Measurements from ENCODE around the gene HTR3E.

Gene HTR3E

GRCh38 chr3:184082034-184082433, 14.8 kb upstream of the HTR3E start:
- Histone ChIP-seq H3F3A (ENCODE audit: control insufficient read depth, insufficient read depth) (no peaks in the 10 kb centered on the region), H3K4me2 (ENCODE audit: low read length) (no peak overlapping the region), H3K27ac (ENCODE audit: low read depth, low read length) (no peak overlapping the region), H3K36me3 (ENCODE audit: control insufficient read depth, low read length) (no peaks in the 10 kb centered on the region), H3K79me2 (ENCODE audit: control insufficient read depth, low read length) (no peaks in the 10 kb centered on the region), H3K27me3 (ENCODE audit: control insufficient read depth, low read length) (no peaks in the 10 kb centered on the region), H3K9me3 (ENCODE audit: control insufficient read depth, insufficient read depth, low read length) (no peaks in the 10 kb centered on the region), H3K4me3 (ENCODE audit: low read length) (no peak overlapping the region), H3K9me2 (replicated peaks; ENCODE audit: control insufficient read depth, low read length) (no peaks in the 10 kb centered on the region), H3K4me1 (ENCODE audit: control insufficient read depth, low read length) (no peaks in the 10 kb centered on the region), H4K20me1 (ENCODE audit: control insufficient read depth, insufficient read depth, low read depth, low read length) (no peaks in the 10 kb centered on the region)
- TF ChIP-seq EZH2phosphoT487 (IDR thresholded peaks at IDR 0.05; ENCODE audit: borderline replicate concordance, low read length) (no peak), CTCF (IDR thresholded peaks at IDR 0.05; ENCODE audit: low read depth, low read length, poor library complexity, severe bottlenecking) (no peak)

DNA sequence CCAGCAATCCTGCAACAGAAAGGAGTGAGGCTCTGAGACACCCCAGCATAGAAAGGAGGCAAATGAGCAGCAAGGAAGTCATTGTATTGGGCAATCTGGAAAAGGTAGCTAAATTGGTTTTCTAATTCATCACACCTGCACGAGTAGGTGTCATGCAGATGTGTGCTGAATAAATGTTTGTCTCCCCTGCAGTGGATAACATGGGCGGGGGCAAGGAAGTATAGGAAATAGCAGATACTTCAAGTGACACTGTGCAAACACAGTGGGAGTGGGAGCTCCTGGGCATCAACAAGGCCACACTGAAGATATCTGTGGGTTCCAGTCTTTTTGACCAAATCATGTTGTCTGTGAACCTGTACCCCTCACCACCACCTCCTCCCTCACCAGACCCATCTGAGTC, 14.4 kb upstream of the HTR3E start:
- H3K9me3 ChIP-seq (ENCODE audit: control insufficient read depth, insufficient read depth, low read length): no peaks in the 10 kb centered on the region
- H3K36me3 ChIP-seq (ENCODE audit: control insufficient read depth, low read length): no peaks in the 10 kb centered on the region
- no peaks in the 10 kb centered on the region for H3K27me3 ChIP-seq (ENCODE audit: control insufficient read depth, low read length)
- no peaks in the 10 kb centered on the region for H4K20me1 ChIP-seq (ENCODE audit: control insufficient read depth, insufficient read depth, low read depth, low read length)
- H3K27ac ChIP-seq (ENCODE audit: low read depth, low read length): no peak overlapping the region
- TF ChIP-seq EZH2phosphoT487 (IDR thresholded peaks at IDR 0.05; ENCODE audit: borderline replicate concordance, low read length): no peak
- no peak for TF ChIP-seq CTCF (IDR thresholded peaks at IDR 0.05; ENCODE audit: low read depth, low read length, poor library complexity, severe bottlenecking)
- no peaks in the 10 kb centered on the region for H3K9me2 ChIP-seq (replicated peaks; ENCODE audit: control insufficient read depth, low read length)
- H3K4me3 ChIP-seq (ENCODE audit: low read length): no peak overlapping the region
- no peaks in the 10 kb centered on the region for H3K4me1 ChIP-seq (ENCODE audit: control insufficient read depth, low read length)
- H3F3A ChIP-seq (ENCODE audit: control insufficient read depth, insufficient read depth): no peaks in the 10 kb centered on the region
- H3K79me2 ChIP-seq (ENCODE audit: control insufficient read depth, low read length): no peaks in the 10 kb centered on the region
- H3K4me2 ChIP-seq (ENCODE audit: low read length): no peak overlapping the region

DNA sequence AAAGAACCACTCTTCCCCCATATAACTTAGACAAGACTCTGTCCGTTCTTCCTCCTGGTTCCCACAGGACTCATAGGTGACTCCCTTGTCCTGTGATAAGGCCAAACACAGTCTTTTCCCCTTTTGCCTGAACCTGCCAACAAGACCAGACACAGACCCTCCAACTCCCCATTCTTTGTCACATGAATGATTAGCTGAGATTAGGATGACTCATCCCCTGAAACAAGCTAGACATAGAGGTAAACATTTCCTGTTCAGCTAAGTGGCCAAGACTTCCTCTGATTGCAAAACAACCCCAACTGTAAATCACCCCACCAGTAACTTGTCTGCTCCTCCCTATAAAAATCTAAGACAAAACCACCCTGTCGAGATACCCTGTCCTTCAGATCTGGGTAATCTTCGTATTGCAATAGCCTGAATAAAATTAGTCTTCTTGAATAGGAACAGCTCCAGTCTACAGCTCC, 11.4 kb upstream of the HTR3E start:
- H3K9me2 ChIP-seq (replicated peaks; ENCODE audit: control insufficient read depth, low read length): no peaks in the 10 kb centered on the region
- H3K9me3 ChIP-seq (ENCODE audit: control insufficient read depth, insufficient read depth, low read length): no peaks in the 10 kb centered on the region
- H3K4me2 ChIP-seq (ENCODE audit: low read length): no peak overlapping the region
- no peaks in the 10 kb centered on the region for H3K79me2 ChIP-seq (ENCODE audit: control insufficient read depth, low read length)
- H3K4me1 ChIP-seq (ENCODE audit: control insufficient read depth, low read length): no peaks in the 10 kb centered on the region
- no peaks in the 10 kb centered on the region for H4K20me1 ChIP-seq (ENCODE audit: control insufficient read depth, insufficient read depth, low read depth, low read length)
- TF ChIP-seq EZH2phosphoT487 (IDR thresholded peaks at IDR 0.05; ENCODE audit: borderline replicate concordance, low read length) (no peak), CTCF (IDR thresholded peaks at IDR 0.05; ENCODE audit: low read depth, low read length, poor library complexity, severe bottlenecking) (no peak)
- H3K27ac ChIP-seq (ENCODE audit: low read depth, low read length): no peak overlapping the region
- H3K36me3 ChIP-seq (ENCODE audit: control insufficient read depth, low read length): no peaks in the 10 kb centered on the region
- H3K4me3 ChIP-seq (ENCODE audit: low read length): no peak overlapping the region
- H3F3A ChIP-seq (ENCODE audit: control insufficient read depth, insufficient read depth): no peaks in the 10 kb centered on the region
- H3K27me3 ChIP-seq (ENCODE audit: control insufficient read depth, low read length): no peaks in the 10 kb centered on the region

All from DOHH2 (cell line).